Brain microvascular endothelial cell (primary cell): ENCODE measurements around the gene HTT.

Source experiments
- DNase-seq: peaks from one replicate; pipeline ENCODE4 v3.0.0-alpha.2; 2020
- H3K27ac ChIP-seq: fragments of 250-450 bp; sonication (Bioruptor Pico); 2 replicates; pipeline ENCODE4 v1.5.1; 2020; ENCODE audit warnings: mild to moderate bottlenecking, moderate library complexity
- H3K27me3 ChIP-seq: fragments of 250-450 bp; sonication (Bioruptor Pico); replicated peaks from 2 replicates; pipeline ENCODE4 v1.5.1; 2020; ENCODE audit warnings: mild to moderate bottlenecking
- H3K36me3 ChIP-seq: fragments of 250-450 bp; sonication (Bioruptor Pico); replicated peaks from 2 replicates; pipeline ENCODE4 v1.5.1; 2020; ENCODE audit warnings: mild to moderate bottlenecking
- H3K4me3 ChIP-seq: 2 replicates; pipeline ENCODE4 v1.5.1; 2011; ENCODE audit warnings: low read depth, mild to moderate bottlenecking, control low read depth, low read length, moderate library complexity
- CTCF ChIP-seq: IDR thresholded peaks from 2 replicates; pipeline ENCODE4 v1.5.1; 2011; ENCODE audit warnings: low read depth, mild to moderate bottlenecking, moderate library complexity, low read length, control low read depth, inconsistent platforms; ENCODE audit errors: missing control alignments
- in situ Hi-C: cut with HindIII; loops from 2 replicates; pipeline ENCODE4 v1.10.0; 2017; ENCODE audit warnings: low sequenced_read_pairs, low pct_ligation_motif_present

Gene HTT

GRCh38 chr4:3111461-3111860 is 37.0 kb downstream of the HTT start:
- no peak for TF ChIP-seq CTCF
- H3K36me3 ChIP-seq, result peaks cover 20% of the 10 kb centered on the region

GRCh38 chr4:3112201-3112600 is 37.7 kb downstream of the HTT start:
- no peak for TF ChIP-seq CTCF
- H3K36me3 ChIP-seq, result peaks cover 25% of the 10 kb centered on the region
- peak overlapping the region; percentile 41 for H3K27ac ChIP-seq
- H3K27me3 ChIP-seq, result no peaks in the 10 kb centered on the region
- in situ Hi-C loops, result no loop called here
- no peak overlapping the region for H3K4me3 ChIP-seq
- DNase-seq, result no peak

More at GRCh38 chr4:3111461-3111860, 37.0 kb downstream of the HTT start:
- no peaks in the 10 kb centered on the region for H3K27me3 ChIP-seq
- in situ Hi-C loops, result no loop called here
- H3K4me3 ChIP-seq, result no peak overlapping the region
- H3K27ac ChIP-seq, result peak overlapping the region; percentile 41
- DNase-seq, result peak; percentile 51

- Histone ChIP-seq H3K27me3 (no peaks in the 10 kb centered on the region), H3K36me3 (peaks cover 23% of the 10 kb centered on the region), H3K27ac (no peak overlapping the region), H3K4me3 (no peak overlapping the region)
- TF ChIP-seq CTCF, result no peak
- in situ Hi-C loops, result no loop called here
- DNase-seq, result no peak
Measured at GRCh38 chr4:3112609-3113469, 38.4 kb downstream of the HTT start.

DNA sequence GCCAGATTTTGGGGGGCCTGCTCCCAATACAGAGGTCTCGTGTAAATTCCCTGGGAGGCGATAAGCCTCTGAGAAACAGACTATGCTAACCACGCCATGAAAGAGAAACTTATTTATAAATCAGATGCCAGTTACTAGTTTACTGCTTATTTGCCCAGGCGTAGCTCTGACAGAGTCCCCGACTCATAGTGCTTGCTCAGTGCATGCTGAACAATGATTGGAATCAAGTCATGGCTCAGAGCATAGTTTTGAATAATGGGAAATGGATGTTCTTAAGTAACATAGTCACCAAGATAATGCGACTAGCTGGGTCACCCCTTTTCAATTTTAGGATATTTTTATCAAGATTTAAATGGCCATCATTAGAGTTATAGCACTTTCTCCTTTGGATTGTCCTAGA is 39.9 kb downstream of the HTT start:
- H3K27ac ChIP-seq, result no peak overlapping the region
- TF ChIP-seq CTCF, result no peak
- H3K27me3 ChIP-seq, result no peaks in the 10 kb centered on the region
- peaks cover 23% of the 10 kb centered on the region for H3K36me3 ChIP-seq
- in situ Hi-C loops, result no loop called here
- H3K4me3 ChIP-seq, result no peak overlapping the region
- no peak for DNase-seq

DNA sequence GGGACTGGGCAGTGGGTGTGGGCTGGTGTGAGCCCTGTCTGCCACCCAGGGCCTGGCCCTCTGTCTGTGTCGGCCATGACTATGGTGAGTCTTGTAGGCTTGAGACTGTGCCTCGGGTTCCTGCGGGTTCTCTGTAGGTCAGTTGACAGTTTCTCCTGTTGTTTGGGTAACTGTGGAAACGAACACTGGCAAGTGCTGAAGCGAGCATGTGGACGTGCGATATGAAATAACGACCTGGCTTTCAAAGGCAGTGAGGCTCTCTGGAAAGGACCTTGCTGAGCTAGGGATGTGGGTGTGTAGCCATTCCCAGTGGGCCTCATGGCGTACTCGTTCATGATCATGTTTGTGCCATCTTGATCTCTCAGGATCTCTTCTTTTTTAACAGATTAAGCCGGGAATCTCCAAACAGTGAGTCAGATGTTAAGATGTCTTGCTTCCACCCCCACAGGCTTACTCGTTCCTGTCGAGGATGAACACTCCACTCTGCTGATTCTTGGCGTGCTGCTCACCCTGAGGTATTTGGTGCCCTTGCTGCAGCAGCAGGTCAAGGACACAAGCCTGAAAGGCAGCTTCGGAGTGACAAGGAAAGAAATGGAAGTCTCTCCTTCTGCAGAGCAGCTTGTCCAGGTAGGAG is 41.3 kb downstream of the HTT start:
- Histone ChIP-seq H3K27me3 (no peaks in the 10 kb centered on the region), H3K36me3 (peaks cover 19% of the 10 kb centered on the region), H3K4me3 (no peak overlapping the region), H3K27ac (no peak overlapping the region)
- DNase-seq, result no peak
- in situ Hi-C loops, result no loop called here
- no peak for TF ChIP-seq CTCF
